Sigmoid colon (tissue), 7 donors: ENCODE results near the gene ALPG. TPM values are rescaled to one million over a fixed set of nuclear protein-coding genes. Genes with fewer than 3 reads are reported as not detected.
"Not testable (repeated sequence)": the region's sequence is repeated elsewhere in the genome, so short reads cannot be mapped to it uniquely, and the experiment has no call there.

Source experiments
- DNase-seq: peaks from one replicate; pipeline ENCODE4 v3.0.0-alpha.2; 2019
- H3K27ac ChIP-seq, 4 donors: fragments of 200-600 bp; sonication (generic); one replicate each; pipeline ENCODE4 v1.5.1; 2016 to 2019; ENCODE audit warnings: mild to moderate bottlenecking in 1 of 4
- H3K27me3 ChIP-seq, 3 donors: fragments of 200-600 bp; sonication (generic); one replicate each; pipeline ENCODE4 v1.5.1; 2019; ENCODE audit warnings: mild to moderate bottlenecking in 1 of 3
- H3K36me3 ChIP-seq, 4 donors: fragments of 200-600 bp; sonication (generic); one replicate each; pipeline ENCODE4 v1.5.1; 2016 to 2019
- H3K4me1 ChIP-seq, 4 donors: fragments of 200-600 bp; sonication (generic); one replicate each; pipeline ENCODE4 v1.5.1; 2017 to 2019
- H3K4me3 ChIP-seq, 4 donors: fragments of 200-600 bp; sonication (generic); one replicate each; pipeline ENCODE4 v1.5.1; 2017 to 2019; ENCODE audit warnings: mild to moderate bottlenecking in 2 of 4, moderate library complexity in 1 of 4
- H3K9me3 ChIP-seq, 4 donors: fragments of 200-600 bp in 3 of 4; sonication (generic) in 3 of 4; one replicate each; pipeline versions ENCODE4 v1.5.1 to v1.6.1; 2013 to 2019
- EP300 ChIP-seq, 4 donors: sonication (generic); formaldehyde crosslinking; IDR thresholded peaks; one replicate each; pipeline ENCODE4 v1.6.1; 2017; ENCODE audit warnings: antibody characterized with exemption in 4 of 4
- POLR2A ChIP-seq, 2 donors: fragments of 450-650 bp; IDR thresholded peaks; one replicate each; pipeline ENCODE4 v1.6.1; 2016; ENCODE audit warnings: antibody characterized with exemption in 2 of 2, mild to moderate bottlenecking in 2 of 2, moderate library complexity in 2 of 2
- POLR2AphosphoS5 ChIP-seq, 4 donors: sonication (generic); formaldehyde crosslinking; IDR thresholded peaks; one replicate each; pipeline ENCODE4 v1.6.1; 2017; ENCODE audit warnings: antibody characterized with exemption in 4 of 4
- WGBS, 2 donors: extraction: QIAGEN DNeasy Blood & Tissue Kit; methylation state at CpG; one replicate each; pipeline ENCODE4 v1.1.7; 2013; 5-methylcytosine and 5-hydroxymethylcytosine counted together
- intact Hi-C: fragments of 100-400 bp; cut with DNase I; formaldehyde crosslinking; loops from one replicate; pipeline ENCODE4 v1.15.1; 2023
- polyA plus RNA-seq, 3 donors: library from polyadenylated mRNA; stranded (reverse); fragments of 200-250 nt; gene quantifications; one replicate each; pipeline ENCODE4 v1.2.3, GENCODE V29; 2013
- total RNA-seq, 4 donors: library from RNA; depleted of rRNA; stranded (reverse); fragments of >200 nt; gene quantifications; one replicate each; pipeline ENCODE4 v1.1.0, GENCODE V29; 2016
- TF ChIP-seq, protein P1 (sequence below), 4 experiments: fragments of 450-650 bp in 3 of 4; fragments of 200-600 bp in 1 of 4; IDR thresholded peaks; one replicate each; pipeline ENCODE4 v1.5.1; 2016 to 2019; ENCODE audit warnings: antibody characterized with exemption in 4 of 4, mild to moderate bottlenecking in 3 of 4, moderate library complexity in 2 of 4
- donor health status: healthy with polysubstance abuse.
- donor health status: Bipolar disorder and iron deficiency.
- donor health status: healthy.

Gene ALPG
- total and polyA plus RNA-seq, 7 donors: 0.10 TPM; not detected in 6

DNA sequence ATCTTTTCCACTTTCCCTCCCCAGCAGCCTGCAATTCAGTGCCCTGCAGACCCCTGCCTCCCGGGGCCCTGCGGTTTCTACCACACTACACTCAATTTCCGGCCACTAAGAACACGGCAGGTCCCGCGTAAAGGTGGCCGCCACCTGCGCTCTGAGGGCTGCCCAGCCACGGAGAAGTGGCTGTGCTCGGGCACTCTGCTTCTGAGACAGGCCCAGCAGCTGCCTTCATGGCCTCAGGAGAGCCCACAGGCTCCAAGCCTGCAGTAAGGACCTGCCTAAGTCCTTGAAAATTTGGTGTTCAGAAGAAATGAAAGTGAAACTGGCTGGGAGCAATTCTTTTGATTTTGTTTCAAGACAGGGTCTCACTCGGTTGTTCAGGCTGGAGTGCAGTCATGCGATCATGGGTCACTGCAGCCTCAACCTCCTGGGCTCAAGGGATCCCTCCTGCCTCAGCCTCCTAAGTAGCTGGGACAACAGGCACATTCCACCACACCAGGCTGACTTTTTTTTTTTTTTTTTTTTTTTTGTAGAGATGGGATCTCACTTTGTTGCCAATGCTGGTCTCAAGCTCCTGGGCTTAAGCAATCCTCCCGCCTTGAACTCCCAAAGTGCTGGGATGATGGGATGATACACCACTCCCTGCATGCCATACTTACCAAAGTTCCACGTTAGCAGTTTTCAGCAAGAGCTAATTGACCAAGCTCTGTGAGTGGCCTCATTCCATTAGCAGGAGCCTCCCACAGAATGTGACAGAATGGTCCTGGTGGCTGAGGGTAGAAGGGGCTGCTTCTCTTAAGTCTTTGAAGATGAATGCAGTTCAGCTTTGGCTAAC lies 42.6 kb upstream of the ALPG start:
- no peak overlapping the region for H3K4me3 ChIP-seq
- no peaks in the 10 kb centered on the region for H3K36me3 ChIP-seq
- peaks cover 0 to 4% (median 0%) of the 10 kb centered on the region in 3 donors for H3K27me3 ChIP-seq
- intact Hi-C loops: no loop called here
- H3K9me3 ChIP-seq: no peaks in the 10 kb centered on the region
- TF ChIP-seq EP300 (IDR thresholded peaks at IDR 0.05) (no peak), POLR2A (IDR thresholded peaks at IDR 0.05) (no peak), POLR2AphosphoS5 (IDR thresholded peaks at IDR 0.05) (no peak)
- TF ChIP-seq, protein P1, sequence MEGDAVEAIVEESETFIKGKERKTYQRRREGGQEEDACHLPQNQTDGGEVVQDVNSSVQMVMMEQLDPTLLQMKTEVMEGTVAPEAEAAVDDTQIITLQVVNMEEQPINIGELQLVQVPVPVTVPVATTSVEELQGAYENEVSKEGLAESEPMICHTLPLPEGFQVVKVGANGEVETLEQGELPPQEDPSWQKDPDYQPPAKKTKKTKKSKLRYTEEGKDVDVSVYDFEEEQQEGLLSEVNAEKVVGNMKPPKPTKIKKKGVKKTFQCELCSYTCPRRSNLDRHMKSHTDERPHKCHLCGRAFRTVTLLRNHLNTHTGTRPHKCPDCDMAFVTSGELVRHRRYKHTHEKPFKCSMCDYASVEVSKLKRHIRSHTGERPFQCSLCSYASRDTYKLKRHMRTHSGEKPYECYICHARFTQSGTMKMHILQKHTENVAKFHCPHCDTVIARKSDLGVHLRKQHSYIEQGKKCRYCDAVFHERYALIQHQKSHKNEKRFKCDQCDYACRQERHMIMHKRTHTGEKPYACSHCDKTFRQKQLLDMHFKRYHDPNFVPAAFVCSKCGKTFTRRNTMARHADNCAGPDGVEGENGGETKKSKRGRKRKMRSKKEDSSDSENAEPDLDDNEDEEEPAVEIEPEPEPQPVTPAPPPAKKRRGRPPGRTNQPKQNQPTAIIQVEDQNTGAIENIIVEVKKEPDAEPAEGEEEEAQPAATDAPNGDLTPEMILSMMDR (IDR thresholded peaks at IDR 0.05): no peak
- peaks cover 0 to 6% (median 0%) of the 10 kb centered on the region in 4 donors for H3K4me1 ChIP-seq
- DNase-seq: peak; percentile 46
- no peak overlapping the region for H3K27ac ChIP-seq
- WGBS, 2 donors: 44 to 74% methylated on average over 14 of the region's 14 CpGs

DNA sequence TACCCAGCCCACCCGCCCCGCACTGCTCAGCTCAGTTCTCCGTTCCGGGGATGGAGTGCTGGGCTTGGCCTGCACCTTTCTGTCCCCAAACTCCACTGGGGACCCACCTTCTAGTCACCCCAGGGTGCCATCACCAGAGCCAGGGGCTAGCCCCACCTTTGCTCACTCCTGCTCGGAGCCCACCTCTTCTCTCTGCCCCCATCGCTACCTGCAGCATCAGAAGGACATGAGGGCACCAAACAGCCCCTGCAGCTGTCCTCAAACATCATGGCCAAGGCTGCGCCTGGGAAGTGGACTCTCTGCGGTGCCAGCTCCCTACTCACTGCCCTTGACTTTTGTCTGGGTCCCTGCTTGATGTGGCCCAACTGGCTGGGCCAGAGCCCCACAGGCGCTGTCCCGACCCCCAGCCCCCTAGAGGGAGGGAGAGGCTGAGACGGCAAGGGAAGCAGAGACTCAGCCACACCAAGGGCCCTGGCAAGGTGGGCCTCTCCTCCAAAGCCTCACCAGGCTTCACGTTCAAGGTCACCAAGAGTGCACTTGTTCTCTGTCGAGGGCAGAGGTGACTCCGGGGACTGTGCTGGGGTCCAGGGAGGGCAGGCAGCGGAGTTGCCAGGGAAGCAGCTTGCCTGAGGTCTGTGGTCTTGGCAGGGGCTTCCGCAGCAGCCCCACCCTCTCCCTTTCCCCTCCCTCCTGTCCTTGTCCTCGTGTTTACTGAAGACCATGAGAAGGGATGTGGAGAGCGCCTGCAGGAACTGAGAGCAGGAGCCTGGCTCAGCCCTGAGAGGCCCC lies 41.6 kb upstream of the ALPG start:
- H3K9me3 ChIP-seq, H3K4me1 ChIP-seq, intact Hi-C loops, H3K4me3 ChIP-seq, H3K36me3 ChIP-seq, H3K27ac ChIP-seq, H3K27me3 ChIP-seq: not testable (repeated sequence)
- peak; percentile 30 for DNase-seq
- WGBS, 2 donors: 75 to 77% methylated on average over 18 of the region's 18 CpGs

DNA sequence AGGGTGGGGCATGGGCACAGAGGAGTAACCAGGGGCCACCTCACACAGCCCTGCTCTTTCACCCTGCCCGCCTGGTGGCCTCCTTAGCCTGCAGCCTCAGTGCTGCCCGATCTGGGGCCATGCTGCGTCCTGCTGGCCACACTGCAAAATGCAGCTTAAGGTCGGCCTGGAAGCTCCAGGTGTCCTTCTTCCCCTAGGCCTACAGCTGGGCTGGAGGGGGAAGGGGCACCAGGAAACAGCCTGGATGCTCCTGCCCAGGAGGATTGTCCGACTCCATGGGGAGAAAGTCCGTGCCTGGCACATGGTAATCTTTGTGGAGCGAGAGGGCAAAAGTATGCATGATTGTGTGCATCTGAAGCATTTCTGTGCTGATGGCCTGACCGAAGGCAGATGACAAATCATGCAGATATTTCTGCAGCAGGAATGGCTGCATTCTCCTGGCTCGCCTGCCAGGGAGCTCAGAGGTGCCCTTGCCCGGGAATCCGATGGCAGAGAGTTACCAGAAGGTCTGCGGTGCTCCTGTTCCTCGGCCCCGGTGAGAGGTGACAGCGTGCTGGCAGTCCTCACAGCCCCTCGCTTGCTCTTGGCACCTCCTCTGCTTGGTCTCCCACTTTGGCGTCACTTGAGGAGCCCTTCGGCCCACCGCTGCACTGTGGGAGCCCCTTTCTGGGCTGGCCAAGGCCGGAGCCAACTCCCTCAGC lies 40.9 kb upstream of the ALPG start:
- no peaks in the 10 kb centered on the region for H3K36me3 ChIP-seq
- DNase-seq: peak; percentile 51
- H3K4me3 ChIP-seq: no peak overlapping the region
- H3K27ac ChIP-seq: no peak overlapping the region
- WGBS, 2 donors: 67 to 74% methylated on average over 20 of the region's 20 CpGs
- H3K27me3 ChIP-seq: peaks cover 0 to 4% (median 0%) of the 10 kb centered on the region in 3 donors
- TF ChIP-seq POLR2AphosphoS5 (IDR thresholded peaks at IDR 0.05) (no peak), POLR2A (IDR thresholded peaks at IDR 0.05) (no peak), EP300 (IDR thresholded peaks at IDR 0.05) (no peak)
- TF ChIP-seq, protein P1 (IDR thresholded peaks at IDR 0.05): no peak
- H3K9me3 ChIP-seq: no peaks in the 10 kb centered on the region
- intact Hi-C loops: no loop called here
- peaks cover 0 to 6% (median 0%) of the 10 kb centered on the region in 4 donors for H3K4me1 ChIP-seq

DNA sequence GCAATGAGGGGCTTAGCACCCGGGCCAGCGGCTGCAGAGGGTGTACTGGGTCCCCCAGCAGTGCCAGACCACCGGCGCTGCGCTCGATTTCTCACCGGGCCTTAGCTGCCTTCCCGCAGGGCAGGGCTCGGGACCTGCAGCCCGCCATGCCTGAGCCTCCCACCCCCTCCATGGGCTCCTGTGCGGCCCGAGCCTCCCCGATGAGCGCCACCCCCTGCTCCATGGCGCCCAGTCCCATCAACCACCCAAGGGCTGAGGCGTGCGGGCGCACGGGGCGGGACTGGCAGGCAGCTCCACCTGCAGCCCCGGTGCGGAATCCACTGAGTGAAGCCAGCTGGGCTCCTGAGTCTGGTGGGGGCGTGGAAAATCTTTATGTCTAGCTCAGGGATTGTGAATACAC lies 40.2 kb upstream of the ALPG start:
- 92 to 94% methylated on average over 21 of the region's 23 CpGs for WGBS, 2 donors
- peak; percentile 22 for DNase-seq
- H3K9me3 ChIP-seq, H3K27ac ChIP-seq, intact Hi-C loops, H3K4me3 ChIP-seq, H3K4me1 ChIP-seq, H3K27me3 ChIP-seq, H3K36me3 ChIP-seq: not testable (repeated sequence)

DNA sequence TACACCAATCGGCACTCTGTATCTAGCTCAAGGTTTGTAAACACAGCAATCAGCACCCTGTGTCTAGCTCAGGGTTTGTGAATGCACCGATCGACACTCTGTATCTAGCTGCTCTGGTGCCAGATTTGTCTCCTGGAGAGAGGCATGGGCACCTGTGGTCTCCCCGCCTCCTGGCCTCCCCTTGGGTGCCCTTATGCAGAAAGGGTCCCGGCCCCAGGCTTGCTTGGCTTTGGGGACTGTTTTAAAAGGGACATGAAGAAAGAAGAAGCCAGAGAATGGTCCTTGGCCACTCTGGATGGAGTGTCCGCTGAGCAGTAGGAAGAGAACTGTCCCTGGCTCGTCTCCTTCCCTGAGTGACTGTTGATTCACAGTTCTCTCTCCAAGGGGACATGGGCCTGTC lies 39.6 kb upstream of the ALPG start:
- 71 to 89% methylated on average over 7 of the region's 7 CpGs for WGBS, 2 donors
- DNase-seq: peak; percentile 24
- Histone ChIP-seq H3K9me3 (no peaks in the 10 kb centered on the region), H3K4me1 (peaks cover 0 to 6% (median 0%) of the 10 kb centered on the region in 4 donors), H3K4me3 (no peak overlapping the region), H3K27me3 (peaks cover 0 to 4% (median 0%) of the 10 kb centered on the region in 3 donors), H3K27ac (no peak overlapping the region), H3K36me3 (no peaks in the 10 kb centered on the region)
- TF ChIP-seq, protein P1 (IDR thresholded peaks at IDR 0.05): no peak
- TF ChIP-seq POLR2A (IDR thresholded peaks at IDR 0.05): no peak
- TF ChIP-seq EP300 (IDR thresholded peaks at IDR 0.05): no peak
- no peak for TF ChIP-seq POLR2AphosphoS5 (IDR thresholded peaks at IDR 0.05)
- intact Hi-C loops: no loop called here
